ENCODE results near the gene POLE4.

POLE4 gene

GRCh38 chr2:74991977-74992376 lies 33.5 kb downstream of the POLE4 start:
- DNase-seq: no peak
- no peak for TF ChIP-seq POLR2A (IDR thresholded peaks at IDR 0.05; ENCODE audit: low read length)
- no peak for TF ChIP-seq GATA1 (IDR thresholded peaks at IDR 0.05; ENCODE audit: low read depth, low read length)

DNA sequence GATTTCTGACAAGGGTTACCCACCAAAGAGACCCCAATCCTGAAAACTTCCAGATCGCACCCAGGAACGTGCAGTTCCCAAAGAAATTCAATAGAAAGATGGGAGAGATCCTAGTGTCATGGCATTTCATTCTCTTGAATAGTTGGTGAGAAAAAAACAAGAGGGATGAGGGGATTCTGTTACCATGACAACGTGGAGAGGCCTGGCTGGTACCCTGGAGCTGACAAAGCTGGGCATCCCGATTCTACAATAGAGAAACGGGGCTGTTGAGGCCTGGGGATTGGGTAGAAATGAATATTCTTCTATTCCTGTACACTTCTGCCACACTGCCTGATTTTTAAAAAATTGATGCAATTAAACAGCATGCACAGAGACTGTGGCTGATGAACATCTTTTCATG lies 41.0 kb downstream of the POLE4 start:
- TF ChIP-seq GATA1 (IDR thresholded peaks at IDR 0.05; ENCODE audit: low read depth, low read length) (no peak), POLR2A (IDR thresholded peaks at IDR 0.05; ENCODE audit: low read length) (no peak)
- DNase-seq: no peak

- no peak for DNase-seq
Measured at GRCh38 chr2:75002007-75002406, 43.6 kb downstream of the POLE4 start.

DNA sequence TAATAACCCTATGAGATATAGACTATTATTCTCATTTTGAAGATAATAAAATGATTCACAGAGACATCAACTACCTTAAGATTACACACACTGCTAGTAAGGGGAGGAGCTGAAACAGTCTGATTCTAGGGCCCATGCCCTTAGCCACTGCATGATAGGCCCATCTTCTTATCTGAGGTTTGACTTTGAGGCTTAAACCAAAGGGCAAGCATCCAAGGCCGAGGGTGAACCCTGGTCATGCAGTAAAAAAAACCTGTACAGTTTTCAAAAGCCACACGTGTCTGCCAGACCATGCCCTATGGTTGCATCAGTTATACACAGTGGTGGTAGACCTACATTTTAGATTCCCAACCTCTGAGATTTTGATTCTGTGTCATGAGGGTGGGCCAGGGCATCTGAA lies 44.8 kb downstream of the POLE4 start:
- TF ChIP-seq POLR2A (IDR thresholded peaks at IDR 0.05; ENCODE audit: low read length) (no peak), GATA1 (IDR thresholded peaks at IDR 0.05; ENCODE audit: low read depth, low read length) (no peak)
- DNase-seq: no peak

More at GRCh38 chr2:75002007-75002406, 43.6 kb downstream of the POLE4 start:
- TF ChIP-seq POLR2A (IDR thresholded peaks at IDR 0.05; ENCODE audit: low read length) (no peak), GATA1 (IDR thresholded peaks at IDR 0.05; ENCODE audit: low read depth, low read length) (no peak)

DNA sequence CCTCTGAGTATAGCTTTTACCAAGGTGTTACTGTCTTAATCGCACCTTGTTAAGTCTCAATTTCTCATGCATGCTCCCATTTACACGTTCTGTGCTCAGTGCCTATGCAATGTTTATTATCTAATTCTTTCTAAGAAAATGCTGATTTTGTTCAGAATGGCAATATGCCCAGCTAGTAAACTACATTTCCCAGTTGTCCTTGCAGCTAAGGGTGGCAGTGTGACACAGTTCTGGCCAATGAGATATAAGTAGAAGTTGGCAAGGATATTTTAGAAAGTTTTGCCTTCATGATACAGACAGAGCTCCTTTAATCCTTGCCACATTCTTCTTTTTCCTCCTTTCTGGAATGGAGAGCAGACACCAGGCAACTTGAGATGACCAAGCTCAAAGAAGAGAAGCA lies 45.3 kb downstream of the POLE4 start:
- TF ChIP-seq POLR2A (IDR thresholded peaks at IDR 0.05; ENCODE audit: low read length) (no peak), GATA1 (IDR thresholded peaks at IDR 0.05; ENCODE audit: low read depth, low read length) (no peak)
- DNase-seq: no peak

GRCh38 chr2:75006041-75006440 lies 47.6 kb downstream of the POLE4 start:
- TF ChIP-seq POLR2A (IDR thresholded peaks at IDR 0.05; ENCODE audit: low read length) (no peak), GATA1 (IDR thresholded peaks at IDR 0.05; ENCODE audit: low read depth, low read length) (no peak)
- no peak for DNase-seq

- no peak for DNase-seq
- TF ChIP-seq POLR2A (IDR thresholded peaks at IDR 0.05; ENCODE audit: low read length): no peak
- TF ChIP-seq GATA1 (IDR thresholded peaks at IDR 0.05; ENCODE audit: low read depth, low read length): no peak
Measured at GRCh38 chr2:75007061-75007460, 48.6 kb downstream of the POLE4 start.

- DNase-seq: no peak
- TF ChIP-seq GATA1 (IDR thresholded peaks at IDR 0.05; ENCODE audit: low read depth, low read length) (no peak), POLR2A (IDR thresholded peaks at IDR 0.05; ENCODE audit: low read length) (no peak)
Measured at GRCh38 chr2:75007819-75008218, 49.4 kb downstream of the POLE4 start.

- DNase-seq: no peak
- TF ChIP-seq GATA1 (IDR thresholded peaks at IDR 0.05; ENCODE audit: low read depth, low read length) (no peak), POLR2A (IDR thresholded peaks at IDR 0.05; ENCODE audit: low read length) (no peak)
Measured at GRCh38 chr2:75010571-75010970, 52.1 kb downstream of the POLE4 start.

GRCh38 chr2:75012080-75012479 lies 53.6 kb downstream of the POLE4 start:
- no peak for DNase-seq
- TF ChIP-seq POLR2A (IDR thresholded peaks at IDR 0.05; ENCODE audit: low read length) (no peak), GATA1 (IDR thresholded peaks at IDR 0.05; ENCODE audit: low read depth, low read length) (no peak)

DNA sequence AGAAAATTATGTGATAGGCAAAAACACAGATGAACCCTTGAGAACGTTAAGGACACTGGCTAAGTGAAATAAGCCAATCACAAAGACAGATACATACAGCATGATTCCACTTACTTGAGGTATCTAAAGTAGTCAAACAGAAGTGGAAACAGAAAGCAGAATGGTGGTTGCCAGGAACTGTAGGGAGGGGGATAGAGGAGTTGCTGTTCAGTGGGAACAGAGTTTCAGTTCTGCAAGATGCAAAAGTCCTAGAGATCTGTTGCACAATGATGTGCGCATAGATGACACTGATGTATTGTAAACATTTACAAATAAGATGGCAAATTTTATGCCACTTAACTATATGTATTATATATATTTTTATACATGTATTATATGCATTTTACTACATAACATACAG lies 59.7 kb downstream of the POLE4 start:
- TF ChIP-seq GATA1 (IDR thresholded peaks at IDR 0.05; ENCODE audit: low read depth, low read length): no peak
- TF ChIP-seq POLR2A (IDR thresholded peaks at IDR 0.05; ENCODE audit: low read length): no peak
- DNase-seq: no peak

Data from erythroblast (primary cell).